SK-N-SH (cell line): ENCODE results near the gene FRMD1. TPM values are rescaled to one million over a fixed set of nuclear protein-coding genes. Genes with fewer than 3 reads are reported as not detected.

Source experiments
- CTCF ChIA-PET: fragments of 300-600, 350-600 bp; formaldehyde crosslinking; extraction: SDS; loops from one replicate; lab custom pipeline; 2021; lab: Yijun Ruan, JAX
- POLR2A ChIA-PET: fragments of 350-600 bp; sonication (Branson Sonifier 250); formaldehyde crosslinking; extraction: SDS; loops from one replicate; lab custom pipeline; 2020; ENCODE audit warnings: antibody characterized with exemption, inconsistent platforms; lab: Yijun Ruan, JAX
- DNase-seq: peaks from one replicate; pipeline ENCODE4 v3.0.0; 2012
- H2AFZ ChIP-seq: fragments of 200-600 bp; sonication (generic); 2 replicates; pipeline ENCODE4 v1.8.1; 2016; ENCODE audit warnings: antibody characterized with exemption, mild to moderate bottlenecking, low read depth
- H3F3A ChIP-seq: fragments of 200-600 bp; sonication (generic); replicated peaks from 2 replicates; pipeline ENCODE3; 2016; ENCODE audit warnings: antibody characterized with exemption, mild to moderate bottlenecking; ENCODE audit not compliant: insufficient read depth
- H3K27ac ChIP-seq, 2 experiments: fragments of 200-500 bp in 1 of 2; fragments of 200-600 bp in 1 of 2; sonication (Bioruptor generic) in 1 of 2; sonication (generic), shearing (Covaris generic) in 1 of 2; 2 replicates each; pipeline versions ENCODE4 v1.5.1 to v1.6.1; 2014 to 2016; ENCODE audit warnings: low read depth in 2 of 2, inconsistent platforms in 1 of 2, low read length in 1 of 2, mild to moderate bottlenecking in 1 of 2, mixed read lengths in 1 of 2
- H3K27me3 ChIP-seq: fragments of 200-600 bp; sonication (generic), shearing (Covaris generic); 2 replicates; pipeline ENCODE4 v1.6.1; 2016; ENCODE audit warnings: mixed run types; ENCODE audit not compliant: insufficient read depth
- H3K36me3 ChIP-seq, 2 experiments: fragments of 200-500 bp in 1 of 2; fragments of 200-600 bp in 1 of 2; sonication (Bioruptor generic) in 1 of 2; sonication (generic) in 1 of 2; replicated peaks in 1 of 2; 2 replicates each; pipeline versions ENCODE3 to v1.5.1; 2014 to 2016; ENCODE audit warnings: low read length in 1 of 2, mild to moderate bottlenecking in 1 of 2; ENCODE audit not compliant: insufficient read depth in 2 of 2, control insufficient read depth in 1 of 2
- H3K4me1 ChIP-seq, 2 experiments: fragments of 200-500 bp in 1 of 2; fragments of 200-600 bp in 1 of 2; sonication (Bioruptor generic) in 1 of 2; sonication (generic), shearing (Covaris generic) in 1 of 2; 2 replicates each; pipeline versions ENCODE4 v1.5.1 to v1.6.1; 2014 to 2016; ENCODE audit warnings: low read depth in 1 of 2, low read length in 1 of 2, mixed run types in 1 of 2; ENCODE audit not compliant: insufficient read depth in 2 of 2, control insufficient read depth in 1 of 2
- H3K4me2 ChIP-seq: fragments of 200-600 bp; sonication (generic), shearing (Covaris generic); 2 replicates; pipeline ENCODE4 v1.6.1; 2017; ENCODE audit warnings: mixed run types
- H3K4me3 ChIP-seq, 2 experiments: fragments of 200-500 bp in 1 of 2; fragments of 200-600 bp in 1 of 2; sonication (Bioruptor generic) in 1 of 2; sonication (generic), shearing (Covaris generic) in 1 of 2; 2 replicates each; pipeline versions ENCODE4 v1.5.1 to v1.8.1; 2014 to 2016; ENCODE audit warnings: low read depth in 2 of 2, inconsistent platforms in 1 of 2, low read length in 1 of 2, mild to moderate bottlenecking in 1 of 2, mixed read lengths in 1 of 2, moderate library complexity in 1 of 2
- H3K79me2 ChIP-seq: fragments of 200-600 bp; sonication (generic); 2 replicates; pipeline ENCODE4 v1.8.1; 2017; ENCODE audit warnings: mild to moderate bottlenecking; ENCODE audit not compliant: insufficient read depth
- H3K9ac ChIP-seq: fragments of 200-600 bp; sonication (generic); 2 replicates; pipeline ENCODE4 v1.6.1; 2017; ENCODE audit warnings: mixed run types
- H3K9me2 ChIP-seq: fragments of 200-600 bp; sonication (generic); 2 replicates; pipeline ENCODE4 v1.6.1; 2017; ENCODE audit warnings: mixed run types
- H3K9me3 ChIP-seq: fragments of 200-600 bp; sonication (generic); 2 replicates; pipeline ENCODE4 v1.6.1; 2017; ENCODE audit warnings: mixed run types, mild to moderate bottlenecking, moderate library complexity
- H4K20me1 ChIP-seq: fragments of 200-600 bp; sonication (generic); 2 replicates; pipeline ENCODE4 v1.6.1; 2017; ENCODE audit warnings: mild to moderate bottlenecking, mixed run types; ENCODE audit not compliant: insufficient read depth
- CHD2 ChIP-seq: fragments of 150-350 bp; IDR thresholded peaks from 2 replicates; pipeline ENCODE4 v1.6.1; 2018; ENCODE audit warnings: low read length; ENCODE audit not compliant: partially characterized antibody
- CTCF ChIP-seq: fragments of 200-600 bp; sonication (generic); IDR thresholded peaks from 2 replicates; pipeline ENCODE4 v1.6.1; 2017; ENCODE audit warnings: antibody characterized with exemption, mild to moderate bottlenecking, moderate library complexity
- ELF1 ChIP-seq: IDR thresholded peaks from 2 replicates; pipeline ENCODE4 v1.4.0; 2012
- EZH2phosphoT487 ChIP-seq: fragments of 200-600 bp; sonication (generic); IDR thresholded peaks from 2 replicates; pipeline ENCODE4 v1.6.1; 2017; ENCODE audit warnings: low read depth, mixed run types, mild to moderate bottlenecking, antibody characterized with exemption, moderate library complexity, borderline replicate concordance
- FOSL2 ChIP-seq: IDR thresholded peaks from 2 replicates; pipeline ENCODE4 v1.4.0; 2012; ENCODE audit warnings: low read depth, mild to moderate bottlenecking, moderate library complexity, borderline replicate concordance
- GATA2 ChIP-seq: sonication (generic); formaldehyde crosslinking; IDR thresholded peaks from 2 replicates; pipeline ENCODE4 v1.5.0; 2020; ENCODE audit warnings: mild to moderate bottlenecking, missing genetic modification reagents
- MEF2A ChIP-seq: IDR thresholded peaks from 2 replicates; pipeline ENCODE4 v1.4.0; 2012; ENCODE audit warnings: low read depth, borderline replicate concordance
- NFIC ChIP-seq: IDR thresholded peaks from 2 replicates; pipeline ENCODE4 v1.4.0; 2012; ENCODE audit warnings: borderline replicate concordance
- PBX3 ChIP-seq: IDR thresholded peaks from 2 replicates; pipeline ENCODE4; 2012
- REST ChIP-seq: IDR thresholded peaks from 2 replicates; pipeline ENCODE4 v1.6.1; 2012; ENCODE audit warnings: mild to moderate bottlenecking, low read depth, low read length, moderate library complexity
- RFX5 ChIP-seq: IDR thresholded peaks from 2 replicates; pipeline ENCODE4 v1.6.1; 2012; ENCODE audit warnings: mild to moderate bottlenecking, improper control_type of control experiment, low read length
- SIN3A ChIP-seq: IDR thresholded peaks from 2 replicates; pipeline ENCODE4 v1.6.1; 2012; ENCODE audit warnings: low read depth, mild to moderate bottlenecking, low read length, moderate library complexity, borderline replicate concordance
- TAF1 ChIP-seq: IDR thresholded peaks from 2 replicates; pipeline ENCODE4 v1.6.1; 2012; ENCODE audit warnings: low read depth, mild to moderate bottlenecking, low read length, moderate library complexity, borderline replicate concordance
- USF2 ChIP-seq: fragments of 150-350 bp; IDR thresholded peaks from 2 replicates; pipeline ENCODE4 v1.6.1; 2017; ENCODE audit warnings: antibody characterized with exemption, low read length, low read depth, borderline replicate concordance
- YY1 ChIP-seq: IDR thresholded peaks from 2 replicates; pipeline ENCODE4 v1.4.0; 2012; ENCODE audit warnings: low read depth, mild to moderate bottlenecking
- WGBS: methylation state at CpG from one replicate; pipeline ENCODE4 v1.1.6; 2017; ENCODE audit warnings: low lambda C conversion rate; 5-methylcytosine and 5-hydroxymethylcytosine counted together
- polyA plus RNA-seq, 3 experiments: library from polyadenylated mRNA; depleted of rRNA; stranded (reverse); fragments of >200 nt; gene quantifications; 2 replicates each; pipeline ENCODE4 v1.2.3, GENCODE V29; 2012

FRMD1 gene
- polyA plus RNA-seq, 1 of the 3 experiments (the other 2 are of a cell fraction), result not detected

- H3F3A ChIP-seq, result no peaks in the 10 kb centered on the region
- H3K9me3 ChIP-seq, result no peaks in the 10 kb centered on the region
- H3K36me3 ChIP-seq, result no peaks in the 10 kb centered on the region
- no peaks in the 10 kb centered on the region for H3K79me2 ChIP-seq
- no peaks in the 10 kb centered on the region for H4K20me1 ChIP-seq
- no peak overlapping the region for H2AFZ ChIP-seq
- H3K27me3 ChIP-seq, result no peaks in the 10 kb centered on the region
- no peaks in the 10 kb centered on the region for H3K9me2 ChIP-seq
- no peak overlapping the region for H3K4me2 ChIP-seq
- H3K4me1 ChIP-seq, result peaks cover 0 to 14% of the 10 kb centered on the region in 2 experiments; a peak in 1 of 4 replicates
- no peak for TF ChIP-seq TAF1
- no peak for TF ChIP-seq FOSL2
- TF ChIP-seq REST, result no peak
- no peak for TF ChIP-seq PBX3
- no peak for TF ChIP-seq GATA2 (CRISPR knock-in tag)
- no peak for TF ChIP-seq SIN3A
- no peak for TF ChIP-seq RFX5
- TF ChIP-seq YY1, result no peak
- H3K4me3 ChIP-seq, result no peak overlapping the region
- 64% methylated on average over 5 of the region's 22 CpGs for WGBS
- POLR2A ChIA-PET, result no interaction called here
- DNase-seq, result no peak
- CTCF ChIA-PET, result interaction anchor here (1.3 kb wide), 1 partner anchor 11 kb away, joined by 4 read pairs; no protein-coding TSS in a partner anchor
- H3K9ac ChIP-seq, result no peak overlapping the region
- H3K27ac ChIP-seq, result no peak overlapping the region
Observed at GRCh38 chr6:168055696-168056489, 23.1 kb downstream of the FRMD1 start.

GRCh38 chr6:168054765-168055560 is 24.0 kb downstream of the FRMD1 start:
- POLR2A ChIA-PET, result no interaction called here
- H3K4me1 ChIP-seq, result peaks cover 0 to 8% of the 10 kb centered on the region in 2 experiments; a peak in 1 of 4 replicates
- no peaks in the 10 kb centered on the region for H3K79me2 ChIP-seq
- no peak overlapping the region for H3K9ac ChIP-seq
- no peaks in the 10 kb centered on the region for H3K9me3 ChIP-seq
- H3K27me3 ChIP-seq, result no peaks in the 10 kb centered on the region
- H3F3A ChIP-seq, result no peaks in the 10 kb centered on the region
- no peak overlapping the region for H2AFZ ChIP-seq
- H3K9me2 ChIP-seq, result no peaks in the 10 kb centered on the region
- no peak overlapping the region for H3K4me3 ChIP-seq
- H3K27ac ChIP-seq, result no peak overlapping the region
- no peak for DNase-seq
- H3K36me3 ChIP-seq, result no peaks in the 10 kb centered on the region
- 72% methylated on average over 14 of the region's 18 CpGs for WGBS
- CTCF ChIA-PET, result no interaction called here
- H4K20me1 ChIP-seq, result no peaks in the 10 kb centered on the region
- no peak overlapping the region for H3K4me2 ChIP-seq
- TF ChIP-seq USF2 (no peak), ELF1 (no peak), PBX3 (no peak), NFIC (no peak), CHD2 (no peak), SIN3A (no peak), MEF2A (no peak), EZH2phosphoT487 (no peak), CTCF (no peak)
